RWPE2 (cell line): ENCODE data around the gene PIH1D2.

Experiments
- ATAC-seq: fragments of 200-7000 bp; cut with Tn5 transposase; 3 replicates; pipeline ENCODE4 v1.9.1; 2021; ENCODE audit warnings: low read depth
- DNase-seq: peaks from one replicate; pipeline ENCODE4 v3.0.0-alpha.2; 2020; ENCODE audit warnings: low spot score
- H3K27ac ChIP-seq: fragments of 450-650 bp; 2 replicates; pipeline ENCODE4 v1.5.1; 2017; ENCODE audit warnings: mild to moderate bottlenecking; ENCODE audit not compliant: poor library complexity, severe bottlenecking
- H3K27me3 ChIP-seq: fragments of 250-450 bp; sonication (Bioruptor Pico); 2 replicates; pipeline ENCODE4 v1.5.1; 2021; ENCODE audit warnings: mild to moderate bottlenecking, moderate library complexity; ENCODE audit not compliant: insufficient read depth, poor library complexity, severe bottlenecking
- H3K36me3 ChIP-seq: fragments of 250-450 bp; sonication (Bioruptor Pico); 2 replicates; pipeline ENCODE4 v1.5.1; 2020; ENCODE audit warnings: low read depth, mild to moderate bottlenecking, moderate library complexity
- H3K4me1 ChIP-seq: fragments of 250-450 bp; sonication (Bioruptor Pico); 2 replicates; pipeline ENCODE4 v1.5.1; 2021; ENCODE audit warnings: mild to moderate bottlenecking, moderate library complexity; ENCODE audit not compliant: insufficient read depth, poor library complexity, severe bottlenecking
- H3K4me3 ChIP-seq: fragments of 250-450 bp; sonication (Bioruptor Pico); 2 replicates; pipeline ENCODE4 v1.5.1; 2021; ENCODE audit warnings: mild to moderate bottlenecking, moderate library complexity; ENCODE audit not compliant: severe bottlenecking
- H3K9me3 ChIP-seq: fragments of 250-450 bp; sonication (Bioruptor Pico); 2 replicates; pipeline ENCODE4 v1.5.1; 2021; ENCODE audit warnings: mild to moderate bottlenecking, moderate library complexity; ENCODE audit not compliant: severe bottlenecking
- CTCF ChIP-seq: fragments of 450-650 bp; IDR thresholded peaks from one replicate; pipeline ENCODE4 v1.5.1; 2017; ENCODE audit warnings: mild to moderate bottlenecking, moderate library complexity; ENCODE audit not compliant: poor library complexity, severe bottlenecking

PIH1D2 gene

GRCh38 chr11:112044961-112045360 is 28.9 kb downstream of the PIH1D2 start:
- TF ChIP-seq CTCF = no peak
- H3K27me3 ChIP-seq = no peaks in the 10 kb centered on the region
- peaks cover 92% of the 10 kb centered on the region for H3K36me3 ChIP-seq
- H3K9me3 ChIP-seq = no peaks in the 10 kb centered on the region
- peaks cover 25% of the 10 kb centered on the region for H3K4me1 ChIP-seq
- DNase-seq = no peak
- H3K27ac ChIP-seq = no peak overlapping the region
- ATAC-seq = no peak
- H3K4me3 ChIP-seq = no peak overlapping the region

- ATAC-seq (no peak), DNase-seq (no peak)
- H3K27ac ChIP-seq = no peak overlapping the region
- H3K27me3 ChIP-seq = no peaks in the 10 kb centered on the region
- peaks cover 95% of the 10 kb centered on the region for H3K36me3 ChIP-seq
- H3K9me3 ChIP-seq = no peaks in the 10 kb centered on the region
- H3K4me1 ChIP-seq = peaks cover 9% of the 10 kb centered on the region
- no peak for TF ChIP-seq CTCF
- no peak overlapping the region for H3K4me3 ChIP-seq
Measured at GRCh38 chr11:112042961-112043304, 30.9 kb downstream of the PIH1D2 start.

GRCh38 chr11:112042161-112042960 is 31.5 kb downstream of the PIH1D2 start:
- no peak for ATAC-seq
- no peak for DNase-seq
- Histone ChIP-seq H3K27me3 (no peaks in the 10 kb centered on the region), H3K36me3 (peaks cover 95% of the 10 kb centered on the region), H3K27ac (no peak overlapping the region), H3K4me1 (peaks cover 9% of the 10 kb centered on the region), H3K9me3 (no peaks in the 10 kb centered on the region), H3K4me3 (no peak overlapping the region)
- TF ChIP-seq CTCF = no peak

GRCh38 chr11:112037527-112037926 is 36.3 kb downstream of the PIH1D2 start:
- peaks cover 83% of the 10 kb centered on the region for H3K36me3 ChIP-seq
- TF ChIP-seq CTCF = no peak

GRCh38 chr11:112033902-112034301 is 39.9 kb downstream of the PIH1D2 start:
- no peak for ATAC-seq
- Histone ChIP-seq H3K27ac (no peak overlapping the region), H3K36me3 (peaks cover 82% of the 10 kb centered on the region), H3K4me1 (no peaks in the 10 kb centered on the region), H3K4me3 (no peak overlapping the region), H3K9me3 (no peaks in the 10 kb centered on the region), H3K27me3 (no peaks in the 10 kb centered on the region)
- no peak for DNase-seq
- TF ChIP-seq CTCF = no peak

More at GRCh38 chr11:112037527-112037926, 36.3 kb downstream of the PIH1D2 start:
- no peaks in the 10 kb centered on the region for H3K27me3 ChIP-seq
- DNase-seq = no peak
- no peaks in the 10 kb centered on the region for H3K9me3 ChIP-seq
- H3K4me1 ChIP-seq = peaks cover 8% of the 10 kb centered on the region
- H3K4me3 ChIP-seq = no peak overlapping the region
- no peak overlapping the region for H3K27ac ChIP-seq
- no peak for ATAC-seq
